Neuronal stem cell (in vitro differentiated cells): ENCODE data around the gene IRF2.

Source experiments
- DNase-seq: peaks from one replicate; pipeline ENCODE4 v3.0.0-alpha.2; 2013; ENCODE audit warnings: low spot score
- H2AFZ ChIP-seq: one replicate; pipeline ENCODE4 v1.6.1; 2013; ENCODE audit warnings: mild to moderate bottlenecking, low read length, inconsistent platforms
- H2AK5ac ChIP-seq: 2 replicates; pipeline ENCODE4 v1.6.1; 2013; ENCODE audit warnings: low read depth, mild to moderate bottlenecking, inconsistent platforms, low read length, moderate library complexity, mixed read lengths
- H2BK120ac ChIP-seq: 2 replicates; pipeline ENCODE4 v1.6.1; 2013; ENCODE audit warnings: low read depth, mild to moderate bottlenecking, inconsistent platforms, low read length, moderate library complexity, mixed read lengths
- H2BK12ac ChIP-seq: one replicate; pipeline ENCODE4 v1.6.1; 2013; ENCODE audit warnings: low read length, inconsistent platforms
- H2BK15ac ChIP-seq: 2 replicates; pipeline ENCODE4 v1.6.1; 2013; ENCODE audit warnings: mild to moderate bottlenecking, low read length, inconsistent platforms, mixed read lengths
- H2BK5ac ChIP-seq: one replicate; pipeline ENCODE4 v1.6.1; 2013; ENCODE audit warnings: inconsistent platforms, mild to moderate bottlenecking, low read length, moderate library complexity
- H3K14ac ChIP-seq: one replicate; pipeline ENCODE4 v1.6.1; 2013; ENCODE audit warnings: low read length, inconsistent platforms
- H3K18ac ChIP-seq: 2 replicates; pipeline ENCODE4 v1.6.1; 2013; ENCODE audit warnings: low read length, inconsistent platforms
- H3K23ac ChIP-seq: 2 replicates; pipeline ENCODE4 v1.6.1; 2013; ENCODE audit warnings: low read depth, mild to moderate bottlenecking, mixed read lengths, low read length, inconsistent platforms; ENCODE audit not compliant: poor library complexity
- H3K27ac ChIP-seq: replicated peaks from 3 replicates; pipeline ENCODE4 v1.5.1; 2013; ENCODE audit warnings: low read length, inconsistent platforms
- H3K27me3 ChIP-seq, 3 experiments: 2 replicates each; pipeline ENCODE4 v1.6.1; 2013; ENCODE audit warnings: low read length in 3 of 3, mild to moderate bottlenecking in 2 of 3, inconsistent platforms in 1 of 3, low read depth in 1 of 3, mixed read lengths in 1 of 3, moderate library complexity in 1 of 3; ENCODE audit not compliant: control insufficient read depth in 3 of 3, insufficient read depth in 3 of 3
- H3K36me3 ChIP-seq, 2 donors: replicated peaks in 1 of 2; 2 replicates each; pipeline ENCODE4 v1.6.1; 2013; ENCODE audit warnings: low read length in 2 of 2; ENCODE audit not compliant: control insufficient read depth in 2 of 2, insufficient read depth in 2 of 2
- H3K4ac ChIP-seq: 2 replicates; pipeline ENCODE4 v1.6.1; 2013; ENCODE audit warnings: inconsistent platforms, mild to moderate bottlenecking, low read length, moderate library complexity
- H3K4me1 ChIP-seq, 2 donors: 1 replicate in 1 of 2; 2 replicates in 1 of 2; pipeline ENCODE4 v1.6.1; 2013; ENCODE audit warnings: low read length in 2 of 2, low read depth in 1 of 2; ENCODE audit not compliant: control insufficient read depth in 2 of 2, insufficient read depth in 1 of 2
- H3K4me2 ChIP-seq: one replicate; pipeline ENCODE4 v1.6.1; 2013; ENCODE audit warnings: mild to moderate bottlenecking, low read length, inconsistent platforms; ENCODE audit not compliant: insufficient read depth, poor library complexity, severe bottlenecking
- H3K4me3 ChIP-seq, 2 donors: 2 replicates each; pipeline ENCODE4 v1.5.1; 2013; ENCODE audit warnings: low read length in 2 of 2, mild to moderate bottlenecking in 2 of 2, inconsistent platforms in 1 of 2, moderate library complexity in 1 of 2
- H3K79me1 ChIP-seq: one replicate; pipeline ENCODE4 v1.6.1; 2013; ENCODE audit warnings: low read depth, mild to moderate bottlenecking, inconsistent platforms, low read length, moderate library complexity
- H3K9ac ChIP-seq: one replicate; pipeline ENCODE4 v1.6.1; 2013; ENCODE audit warnings: mild to moderate bottlenecking, low read depth, low read length, inconsistent platforms; ENCODE audit not compliant: poor library complexity
- H3K9me3 ChIP-seq, 2 donors: replicated peaks in 1 of 2; 2 replicates each; pipeline versions ENCODE3 to v1.6.1; 2013; ENCODE audit warnings: low read length in 2 of 2, mild to moderate bottlenecking in 2 of 2, inconsistent platforms in 1 of 2, low read depth in 1 of 2, mixed read lengths in 1 of 2, moderate library complexity in 1 of 2; ENCODE audit not compliant: control insufficient read depth in 2 of 2, insufficient read depth in 1 of 2
- H4K8ac ChIP-seq: one replicate; pipeline ENCODE4 v1.6.1; 2013; ENCODE audit warnings: low read depth, mild to moderate bottlenecking, inconsistent platforms, low read length, moderate library complexity
- H4K91ac ChIP-seq: one replicate; pipeline ENCODE4 v1.6.1; 2013; ENCODE audit warnings: low read length, low read depth, mild to moderate bottlenecking, inconsistent platforms; ENCODE audit not compliant: poor library complexity
- WGBS, 2 donors: extraction: QIAGEN DNeasy Blood & Tissue Kit; methylation state at CpG; one replicate each; pipeline ENCODE4 v1.1.7; 2013; ENCODE audit warnings: missing lambda C conversion rate in 2 of 2, mixed read lengths in 1 of 2; ENCODE audit not compliant: insufficient read length in 2 of 2, insufficient replicate concordance in 1 of 2; ENCODE audit errors: extremely low coverage in 2 of 2; 5-methylcytosine and 5-hydroxymethylcytosine counted together

The IRF2 gene

DNA sequence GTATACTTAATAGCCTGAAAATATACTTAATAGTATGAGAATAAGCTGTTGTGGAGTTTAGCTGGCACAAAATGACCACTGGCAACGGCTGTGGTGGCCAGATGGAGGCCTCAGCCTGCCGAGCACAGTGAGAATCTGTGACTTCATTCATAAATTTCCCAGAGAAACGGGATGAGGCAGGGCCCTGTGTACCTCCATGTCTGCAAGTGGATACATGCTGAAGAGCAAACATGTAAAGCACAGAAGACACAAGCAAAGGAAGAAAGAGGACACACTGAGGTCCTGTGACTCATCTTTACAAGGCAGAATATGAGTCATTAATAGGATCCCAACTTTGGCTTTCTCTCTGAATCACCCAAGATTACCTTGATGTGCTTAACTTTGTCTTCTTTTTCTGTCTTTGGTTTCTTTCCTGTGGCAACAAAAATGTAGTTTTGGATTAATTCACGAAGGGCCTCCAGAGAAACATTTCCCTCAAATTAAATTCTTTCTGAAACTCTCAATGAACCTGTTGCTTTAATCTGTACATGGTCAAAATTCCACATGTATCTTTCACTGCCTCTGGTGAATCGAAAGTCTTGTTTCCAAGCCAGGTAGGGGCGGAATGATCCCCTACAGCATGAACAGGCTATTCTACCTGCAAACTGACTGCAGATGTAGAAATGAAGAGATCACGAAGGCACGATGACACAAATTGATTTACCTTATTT is 56.4 kb downstream of the IRF2 start:
- Histone ChIP-seq H2BK12ac (no peak overlapping the region), H3K4me2 (no peak overlapping the region), H3K18ac (no peak overlapping the region), H3K14ac (no peak overlapping the region), H2BK15ac (no peak overlapping the region), H3K4ac (no peak overlapping the region), H4K8ac (no peak overlapping the region), H2AK5ac (no peak overlapping the region), H3K4me1 (no peaks in the 10 kb centered on the region), H3K9me3 (peaks cover 5 to 14% of the 10 kb centered on the region in 2 donors), H2BK120ac (no peak overlapping the region), H4K91ac (no peak overlapping the region), H3K27ac (no peak overlapping the region), H3K79me1 (peaks cover under 1% of the 10 kb centered on the region), H3K23ac (no peak overlapping the region), H3K4me3 (no peak overlapping the region), H3K9ac (no peak overlapping the region), H2AFZ (no peak overlapping the region), H3K27me3 (no peaks in the 10 kb centered on the region), H2BK5ac (no peak overlapping the region), H3K36me3 (peaks cover 4 to 71% of the 10 kb centered on the region in 2 donors)
- no CpG with 5 or more reads among the region's 8 CpGs for WGBS, 2 donors
- no peak for DNase-seq

DNA sequence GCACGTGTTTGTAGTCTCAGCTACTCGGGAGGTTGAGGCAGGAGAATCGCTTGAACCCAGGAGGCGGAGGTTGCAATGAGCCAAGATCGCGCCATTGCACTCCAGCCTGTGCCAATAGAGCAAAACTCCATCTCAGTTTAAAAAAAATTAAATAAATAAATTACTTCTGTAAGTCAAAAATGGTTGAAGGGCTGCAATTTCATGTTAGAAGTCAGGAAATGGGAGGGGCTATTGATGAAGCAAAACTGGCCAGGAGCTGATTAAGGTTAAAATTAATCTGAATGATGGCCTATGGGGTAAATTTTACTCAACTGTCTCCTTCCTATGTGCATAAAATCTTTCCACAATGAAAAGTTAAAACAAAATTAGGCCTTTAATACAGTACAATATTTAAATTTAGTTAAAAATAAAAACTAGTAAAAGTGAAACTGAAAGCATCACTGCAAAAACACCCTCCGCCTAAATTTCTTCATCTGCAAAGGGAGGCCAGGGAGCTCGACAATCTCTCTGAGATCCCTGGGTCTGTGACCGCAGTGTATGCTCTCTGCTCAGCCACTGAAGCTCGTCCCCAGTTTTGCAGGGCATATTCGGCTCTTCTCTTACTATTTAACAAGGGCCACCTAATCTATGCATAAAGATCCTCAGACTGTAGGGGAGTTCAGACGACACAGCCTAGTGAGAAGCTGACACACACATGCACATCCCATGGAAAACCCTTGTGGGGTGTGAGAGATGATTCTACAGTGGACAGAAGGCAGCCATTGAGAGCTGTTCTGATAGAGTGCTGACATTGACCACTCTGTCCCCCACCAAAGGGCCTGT is 57.2 kb downstream of the IRF2 start:
- Histone ChIP-seq H3K27me3 (no peaks in the 10 kb centered on the region), H4K8ac (no peak overlapping the region), H4K91ac (no peak overlapping the region), H3K4me1 (no peaks in the 10 kb centered on the region), H2AK5ac (no peak overlapping the region), H3K36me3 (peaks cover 3 to 63% of the 10 kb centered on the region in 2 donors), H3K79me1 (no peaks in the 10 kb centered on the region), H3K23ac (no peak overlapping the region), H3K18ac (no peak overlapping the region), H2AFZ (no peak overlapping the region), H3K14ac (no peak overlapping the region), H2BK5ac (no peak overlapping the region), H3K9me3 (peaks cover 2 to 7% of the 10 kb centered on the region in 2 donors), H2BK120ac (no peak overlapping the region), H2BK15ac (no peak overlapping the region), H2BK12ac (no peak overlapping the region), H3K9ac (no peak overlapping the region), H3K27ac (no peak overlapping the region), H3K4ac (no peak overlapping the region), H3K4me3 (no peak overlapping the region), H3K4me2 (no peak overlapping the region)
- no CpG with 5 or more reads among the region's 12 CpGs for WGBS, 2 donors
- DNase-seq = no peak

DNA sequence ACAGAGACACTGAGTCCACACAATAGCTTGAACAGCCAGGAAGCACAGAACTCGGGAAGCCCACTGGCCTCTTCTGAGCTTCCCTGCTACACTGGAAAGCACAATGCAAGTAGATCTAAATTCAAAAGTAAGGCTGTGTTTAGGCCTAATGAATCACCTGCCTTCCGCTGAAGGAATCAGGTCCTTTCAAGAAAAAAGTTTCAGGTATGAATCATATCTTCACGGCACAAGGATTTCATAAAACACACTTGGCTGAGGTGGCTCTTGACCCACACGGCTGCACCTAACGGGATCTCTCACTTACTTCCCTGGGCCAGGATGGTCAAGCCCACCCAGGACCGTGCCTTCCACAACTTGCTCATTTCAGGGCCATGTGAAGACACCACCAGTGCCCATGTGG is 59.3 kb downstream of the IRF2 start:
- Histone ChIP-seq H3K4me3 (no peak overlapping the region), H3K23ac (no peak overlapping the region), H2BK120ac (no peak overlapping the region), H3K27me3 (no peaks in the 10 kb centered on the region), H2AFZ (no peak overlapping the region), H3K4me2 (no peak overlapping the region), H3K18ac (no peak overlapping the region), H3K4me1 (no peaks in the 10 kb centered on the region), H2AK5ac (no peak overlapping the region), H2BK12ac (no peak overlapping the region), H4K8ac (no peak overlapping the region), H2BK5ac (no peak overlapping the region), H3K4ac (no peak overlapping the region), H2BK15ac (no peak overlapping the region), H3K14ac (no peak overlapping the region), H3K36me3 (peaks cover 3 to 62% of the 10 kb centered on the region in 2 donors), H4K91ac (no peak overlapping the region), H3K9ac (no peak overlapping the region), H3K9me3 (no peaks in the 10 kb centered on the region), H3K79me1 (no peaks in the 10 kb centered on the region), H3K27ac (no peak overlapping the region)
- DNase-seq = no peak
- WGBS, 2 donors = no CpG with 5 or more reads among the region's 6 CpGs
